ENCODE measurements around the gene BAIAP2L2. TPM values are rescaled to one million over a fixed set of nuclear protein-coding genes. Genes with fewer than 3 reads are reported as not detected.

BAIAP2L2 gene
- total RNA-seq, 1 donor from 2014 or later = 1.6 TPM

DNA sequence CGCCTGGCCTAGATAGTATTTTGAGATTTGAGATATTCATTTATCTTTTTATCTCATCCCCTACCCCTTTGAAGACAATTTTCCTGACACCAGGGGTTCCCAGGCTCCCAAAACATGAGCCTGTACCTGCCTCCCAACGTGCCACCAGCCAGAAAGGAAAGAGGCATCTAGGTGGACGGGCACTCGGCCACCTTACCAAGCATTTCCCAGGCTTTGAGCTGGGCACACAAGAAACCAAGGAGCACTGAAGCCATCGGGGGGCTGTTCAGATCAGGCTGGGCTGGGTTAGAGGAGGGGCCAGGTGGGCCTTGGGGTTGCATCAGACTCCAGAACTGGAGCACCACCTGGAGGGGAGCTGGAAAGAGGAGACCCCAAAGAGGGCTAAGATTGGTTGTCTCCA lies 28.5 kb upstream of the BAIAP2L2 start:
- Mint-ChIP-seq H3K27me3 (ENCODE audit: low read depth) (no peaks in the 10 kb centered on the region), H3K9me3 (peaks cover 4% of the 10 kb centered on the region), H3K4me3 (no peak overlapping the region), H3K36me3 (peaks cover 31% of the 10 kb centered on the region), H3K4me1 (peaks cover 4% of the 10 kb centered on the region), H3K27ac (no peak overlapping the region)
- no peak for DNase-seq (ENCODE audit: low spot score in 2 of 2, unreplicated experiment in 2 of 2)
- TF ChIP-seq, protein P1, sequence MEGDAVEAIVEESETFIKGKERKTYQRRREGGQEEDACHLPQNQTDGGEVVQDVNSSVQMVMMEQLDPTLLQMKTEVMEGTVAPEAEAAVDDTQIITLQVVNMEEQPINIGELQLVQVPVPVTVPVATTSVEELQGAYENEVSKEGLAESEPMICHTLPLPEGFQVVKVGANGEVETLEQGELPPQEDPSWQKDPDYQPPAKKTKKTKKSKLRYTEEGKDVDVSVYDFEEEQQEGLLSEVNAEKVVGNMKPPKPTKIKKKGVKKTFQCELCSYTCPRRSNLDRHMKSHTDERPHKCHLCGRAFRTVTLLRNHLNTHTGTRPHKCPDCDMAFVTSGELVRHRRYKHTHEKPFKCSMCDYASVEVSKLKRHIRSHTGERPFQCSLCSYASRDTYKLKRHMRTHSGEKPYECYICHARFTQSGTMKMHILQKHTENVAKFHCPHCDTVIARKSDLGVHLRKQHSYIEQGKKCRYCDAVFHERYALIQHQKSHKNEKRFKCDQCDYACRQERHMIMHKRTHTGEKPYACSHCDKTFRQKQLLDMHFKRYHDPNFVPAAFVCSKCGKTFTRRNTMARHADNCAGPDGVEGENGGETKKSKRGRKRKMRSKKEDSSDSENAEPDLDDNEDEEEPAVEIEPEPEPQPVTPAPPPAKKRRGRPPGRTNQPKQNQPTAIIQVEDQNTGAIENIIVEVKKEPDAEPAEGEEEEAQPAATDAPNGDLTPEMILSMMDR (IDR thresholded peaks at IDR 0.05; ENCODE audit: unreplicated experiment) = no peak

- Mint-ChIP-seq H3K9me3 (peaks cover 4% of the 10 kb centered on the region), H3K4me3 (no peak overlapping the region), H3K36me3 (peaks cover 31% of the 10 kb centered on the region), H3K27ac (no peak overlapping the region), H3K4me1 (peaks cover 4% of the 10 kb centered on the region), H3K27me3 (ENCODE audit: low read depth) (no peaks in the 10 kb centered on the region)
- no peak for DNase-seq (ENCODE audit: low spot score in 2 of 2, unreplicated experiment in 2 of 2)
- TF ChIP-seq, protein P1 (IDR thresholded peaks at IDR 0.05; ENCODE audit: unreplicated experiment) = no peak
These were observed 27.6 kb upstream of the BAIAP2L2 start for GRCh38 chr22:38137876-38138687.

- Mint-ChIP-seq H3K27ac (no peak overlapping the region), H3K4me3 (no peak overlapping the region), H3K27me3 (ENCODE audit: low read depth) (no peaks in the 10 kb centered on the region), H3K4me1 (peaks cover 4% of the 10 kb centered on the region), H3K36me3 (peaks cover 34% of the 10 kb centered on the region), H3K9me3 (peaks cover 4% of the 10 kb centered on the region)
- DNase-seq (ENCODE audit: low spot score in 2 of 2, unreplicated experiment in 2 of 2) = no peak
- TF ChIP-seq, protein P1 (IDR thresholded peaks at IDR 0.05; ENCODE audit: unreplicated experiment) = no peak
These were observed 26.1 kb upstream of the BAIAP2L2 start for GRCh38 chr22:38136607-38137006.

GRCh38 chr22:38135133-38135706 lies 24.7 kb upstream of the BAIAP2L2 start:
- H3K9me3 Mint-ChIP-seq = peaks cover 4% of the 10 kb centered on the region
- TF ChIP-seq, protein P1 (IDR thresholded peaks at IDR 0.05; ENCODE audit: unreplicated experiment) = no peak
- no peak overlapping the region for H3K4me3 Mint-ChIP-seq
- H3K4me1 Mint-ChIP-seq = peaks cover 4% of the 10 kb centered on the region
- H3K36me3 Mint-ChIP-seq = peaks cover 34% of the 10 kb centered on the region
- no peak for DNase-seq (ENCODE audit: low spot score in 2 of 2, unreplicated experiment in 2 of 2)
- no peaks in the 10 kb centered on the region for H3K27me3 Mint-ChIP-seq (ENCODE audit: low read depth)
- peak overlapping the region; percentile 44 for H3K27ac Mint-ChIP-seq

- Mint-ChIP-seq H3K4me1 (peaks cover 4% of the 10 kb centered on the region), H3K9me3 (peaks cover 4% of the 10 kb centered on the region), H3K27ac (no peak overlapping the region), H3K36me3 (peaks cover 30% of the 10 kb centered on the region), H3K4me3 (no peak overlapping the region), H3K27me3 (ENCODE audit: low read depth) (no peaks in the 10 kb centered on the region)
- TF ChIP-seq, protein P1 (IDR thresholded peaks at IDR 0.05; ENCODE audit: unreplicated experiment) = no peak
- DNase-seq (ENCODE audit: low spot score in 2 of 2, unreplicated experiment in 2 of 2) = no peak
These were observed 22.8 kb upstream of the BAIAP2L2 start for GRCh38 chr22:38133331-38133730.

Data from mesothelial cell of epicardium (in vitro differentiated cells).